HEK293 (cell line): Measurements from ENCODE around the gene MSI2.
A peak's percentile ranks its signal among the peaks of the same experiment; 100 is the strongest.

Source experiments
- CTCF ChIA-PET: fragments of 350-600 bp; formaldehyde crosslinking; extraction: SDS; loops from one replicate; lab custom pipeline; 2021; ENCODE audit warnings: antibody characterized with exemption; lab: Yijun Ruan, JAX
- POLR2A ChIA-PET: fragments of 300-600 bp; formaldehyde crosslinking; extraction: SDS; loops from one replicate; lab custom pipeline; 2020; ENCODE audit warnings: antibody characterized with exemption, inconsistent platforms; lab: Yijun Ruan, JAX
- H3K27ac ChIP-seq: fragments of 200-500 bp; sonication (Bioruptor generic); 2 replicates; pipeline ENCODE4 v1.5.1; 2014; ENCODE audit warnings: low read depth, low read length, control low read depth, inconsistent platforms; ENCODE audit errors: extremely low read depth
- H3K36me3 ChIP-seq, 2 experiments: fragments of 200-500 bp in 1 of 2; sonication (Bioruptor generic) in 1 of 2; 1 replicate in 1 of 2; 2 replicates in 1 of 2; pipeline ENCODE4 v1.5.1; 2014 to 2017; ENCODE audit warnings: inconsistent platforms in 2 of 2, low read length in 2 of 2; ENCODE audit not compliant: control insufficient read depth in 2 of 2, insufficient read depth in 1 of 2
- H3K4me1 ChIP-seq: fragments of 200-500 bp; sonication (Bioruptor generic); 2 replicates; pipeline ENCODE4 v1.5.1; 2014; ENCODE audit warnings: mild to moderate bottlenecking, low read length, inconsistent platforms; ENCODE audit not compliant: control insufficient read depth, insufficient read depth
- H3K4me3 ChIP-seq: 2 replicates; pipeline ENCODE4 v1.5.1; 2011; ENCODE audit warnings: low read depth, mild to moderate bottlenecking, control low read depth, low read length, moderate library complexity
- H3K9me3 ChIP-seq: fragments of 200-500 bp; sonication (Bioruptor generic); 2 replicates; pipeline ENCODE4 v1.5.1; 2014; ENCODE audit warnings: low read depth, low read length, inconsistent platforms; ENCODE audit not compliant: control insufficient read depth, insufficient read depth
- MZF1 ChIP-seq: fragments of 450-650 bp; formaldehyde crosslinking; IDR thresholded peaks from 2 replicates; pipeline ENCODE4 v1.5.1; 2017; ENCODE audit warnings: missing biosample characterization, missing genetic modification characterization, borderline replicate concordance
- OSR2 ChIP-seq: fragments of 450-650 bp; formaldehyde crosslinking; IDR thresholded peaks from 2 replicates; pipeline ENCODE4 v1.5.1; 2016; ENCODE audit warnings: missing biosample characterization, missing genetic modification characterization
- PRDM4 ChIP-seq: fragments of 450-650 bp; formaldehyde crosslinking; IDR thresholded peaks from 2 replicates; pipeline ENCODE4 v1.5.1; 2017; ENCODE audit warnings: missing biosample characterization, missing genetic modification characterization
- SETDB1 ChIP-seq: IDR thresholded peaks from one replicate; pipeline ENCODE4 v1.6.1; 2017; ENCODE audit warnings: mild to moderate bottlenecking, low read length, moderate library complexity, mixed read lengths; ENCODE audit not compliant: insufficient read length
- SP3 ChIP-seq: fragments of 450-650 bp; formaldehyde crosslinking; IDR thresholded peaks from 2 replicates; pipeline ENCODE4 v1.5.1; 2016; ENCODE audit warnings: missing biosample characterization, missing genetic modification characterization
- YY1 ChIP-seq: fragments of 450-650 bp; formaldehyde crosslinking; IDR thresholded peaks from 2 replicates; pipeline ENCODE4 v1.5.1; 2018; ENCODE audit warnings: missing biosample characterization, missing genetic modification characterization
- ZBTB49 ChIP-seq: fragments of 450-650 bp; formaldehyde crosslinking; IDR thresholded peaks from 2 replicates; pipeline ENCODE4 v1.5.1; 2016; ENCODE audit warnings: missing biosample characterization, missing genetic modification characterization, low read depth
- ZNF138 ChIP-seq: fragments of 450-650 bp; formaldehyde crosslinking; IDR thresholded peaks from 2 replicates; pipeline ENCODE4 v1.5.1; 2016; ENCODE audit warnings: missing biosample characterization, missing genetic modification characterization, borderline replicate concordance
- ZNF202 ChIP-seq: fragments of 450-650 bp; formaldehyde crosslinking; IDR thresholded peaks from 2 replicates; pipeline ENCODE4 v1.5.1; 2016; ENCODE audit warnings: missing biosample characterization, missing genetic modification characterization, borderline replicate concordance
- ZNF596 ChIP-seq: fragments of 450-650 bp; IDR thresholded peaks from 2 replicates; pipeline ENCODE4 v1.5.0; 2018; ENCODE audit warnings: missing biosample characterization, mild to moderate bottlenecking, missing genetic modification characterization, moderate library complexity
- ZNF600 ChIP-seq: fragments of 450-650 bp; formaldehyde crosslinking; IDR thresholded peaks from 2 replicates; pipeline ENCODE4 v1.5.1; 2016; ENCODE audit warnings: missing biosample characterization, missing genetic modification characterization
- ZNF670 ChIP-seq: fragments of 450-650 bp; formaldehyde crosslinking; IDR thresholded peaks from 2 replicates; pipeline ENCODE4 v1.5.1; 2016; ENCODE audit warnings: missing biosample characterization, missing genetic modification characterization, low read depth
- ZNF704 ChIP-seq: fragments of 450-650 bp; formaldehyde crosslinking; IDR thresholded peaks from 2 replicates; pipeline ENCODE4 v1.5.1; 2016; ENCODE audit warnings: missing biosample characterization, missing genetic modification characterization
- ZNF830 ChIP-seq: fragments of 450-650 bp; IDR thresholded peaks from 2 replicates; pipeline ENCODE4 v1.5.0; 2018; ENCODE audit warnings: missing biosample characterization, missing genetic modification characterization, low read depth, mild to moderate bottlenecking, moderate library complexity

Gene MSI2

GRCh38 chr17:57289613-57290012, 33.3 kb downstream of the MSI2 start:
- CTCF ChIA-PET: no interaction called here
- H3K4me3 ChIP-seq: no peak overlapping the region
- H3K27ac ChIP-seq: no peak overlapping the region
- TF ChIP-seq ZNF596 (tag by site-specific recombination) (no peak), PRDM4 (tag by site-specific recombination) (peak; percentile 39; the same call in 1 of the 2 replicates), OSR2 (peak; percentile 45; the same call in 1 of the 2 replicates), ZNF138 (tag by site-specific recombination) (no peak), ZNF600 (tag by site-specific recombination) (0 out of 2 replicates have a peak, but pooled peaks have one; percentile 11)
- TF ChIP-seq, all 188 proteins: peak for 3
- POLR2A ChIA-PET: no interaction called here
- Histone ChIP-seq H3K4me1 (peaks cover 29% of the 10 kb centered on the region), H3K9me3 (no peaks in the 10 kb centered on the region), H3K36me3 (peaks cover 0 to 9% of the 10 kb centered on the region in 2 experiments; a peak in 2 of 3 replicates)

GRCh38 chr17:57290981-57291380, 34.7 kb downstream of the MSI2 start:
- ChIA-PET POLR2A (no interaction called here), CTCF (interaction anchor here (0.6 to 1.6 kb wide), 2 partner anchors 48 to 276 kb away, joined by 3 to 4 read pairs; no protein-coding TSS in a partner anchor)
- no peak overlapping the region for H3K4me3 ChIP-seq
- H3K9me3 ChIP-seq: no peaks in the 10 kb centered on the region
- peaks cover 0 to 9% of the 10 kb centered on the region in 2 experiments; a peak in 2 of 3 replicates for H3K36me3 ChIP-seq
- H3K4me1 ChIP-seq: peaks cover 35% of the 10 kb centered on the region
- no peak overlapping the region for H3K27ac ChIP-seq
- TF ChIP-seq ZBTB49 (no peak), ZNF704 (no peak)

- TF ChIP-seq YY1 (tag by site-specific recombination) (no peak), ZNF202 (tag by site-specific recombination) (no peak), MZF1 (tag by site-specific recombination) (no peak), SP3 (no peak), ZNF670 (tag by site-specific recombination) (no peak), SETDB1 (no peak), ZNF596 (tag by site-specific recombination) (no peak), ZNF830 (tag by site-specific recombination) (no peak)
- TF ChIP-seq, all 188 proteins: peak for 0
- ChIA-PET POLR2A (no interaction called here), CTCF (interaction anchor here (0.8 to 1.6 kb wide), 2 partner anchors 48 to 49 kb away, joined by 3 to 4 read pairs; no protein-coding TSS in a partner anchor)
- Histone ChIP-seq H3K9me3 (no peaks in the 10 kb centered on the region), H3K36me3 (peaks cover 0 to 9% of the 10 kb centered on the region in 2 experiments; a peak in 2 of 3 replicates), H3K27ac (no peak overlapping the region), H3K4me1 (peaks cover 34% of the 10 kb centered on the region), H3K4me3 (no peak overlapping the region)
These were observed 35.8 kb downstream of the MSI2 start for GRCh38 chr17:57292091-57292490.
